ENCODE data around the gene NID1.

- TF ChIP-seq TAF1 (conservative IDR thresholded peaks at IDR 0.05): no peak
- no peak for TF ChIP-seq CTCF (IDR thresholded peaks at IDR 0.05; ENCODE audit: low read depth, low read length, missing input control)
- TF ChIP-seq RAD21 (IDR thresholded peaks at IDR 0.05): peak in 1 of 2 donors; percentile 45
- TF ChIP-seq MAX (IDR thresholded peaks at IDR 0.05): no peak
- TF ChIP-seq SP1 (IDR thresholded peaks at IDR 0.05): no peak
- no peak for TF ChIP-seq HNF4G (IDR thresholded peaks at IDR 0.05)
- no peak for TF ChIP-seq JUND (IDR thresholded peaks at IDR 0.05)
- TF ChIP-seq YY1 (IDR thresholded peaks at IDR 0.05): no peak
- TF ChIP-seq EGR1 (IDR thresholded peaks at IDR 0.05; ENCODE audit: low read depth in 2 of 2): no peak
- no peak for TF ChIP-seq ZBTB33 (IDR thresholded peaks at IDR 0.05)
- TF ChIP-seq HNF4A (conservative IDR thresholded peaks at IDR 0.05): peak; percentile 9 to 26
These were observed 116.9 kb downstream of the NID1 start for GRCh38 chr1:235947989-235948388.
